ENCODE measurements around the gene TTC7B.

TTC7B gene

GRCh38 chr14:90573385-90574105 lies 242.7 kb downstream of the TTC7B start:
- Mint-ChIP-seq H3K4me3 (no peak overlapping the region), H3K27ac (no peak overlapping the region), H3K9me3 (no peaks in the 10 kb centered on the region), H3K4me1 (ENCODE audit: low read depth) (no peaks in the 10 kb centered on the region), H3K27me3 (no peaks in the 10 kb centered on the region), H3K36me3 (ENCODE audit: low read depth) (no peaks in the 10 kb centered on the region)
- DNase-seq = no peak

- no peaks in the 10 kb centered on the region for H3K9me3 Mint-ChIP-seq
- no peaks in the 10 kb centered on the region for H3K36me3 Mint-ChIP-seq (ENCODE audit: low read depth)
- DNase-seq = no peak
- no peaks in the 10 kb centered on the region for H3K27me3 Mint-ChIP-seq
- H3K4me1 Mint-ChIP-seq (ENCODE audit: low read depth) = no peaks in the 10 kb centered on the region
- no peak overlapping the region for H3K4me3 Mint-ChIP-seq
- no peak overlapping the region for H3K27ac Mint-ChIP-seq
Measured at GRCh38 chr14:90572441-90573150, 243.6 kb downstream of the TTC7B start.

GRCh38 chr14:90571149-90571947 lies 244.9 kb downstream of the TTC7B start:
- H3K27me3 Mint-ChIP-seq = no peaks in the 10 kb centered on the region
- H3K4me1 Mint-ChIP-seq (ENCODE audit: low read depth) = no peaks in the 10 kb centered on the region
- no peak overlapping the region for H3K27ac Mint-ChIP-seq
- no peak overlapping the region for H3K4me3 Mint-ChIP-seq
- no peaks in the 10 kb centered on the region for H3K36me3 Mint-ChIP-seq (ENCODE audit: low read depth)
- DNase-seq = no peak
- H3K9me3 Mint-ChIP-seq = no peaks in the 10 kb centered on the region

- Mint-ChIP-seq H3K27ac (no peak overlapping the region), H3K4me3 (no peak overlapping the region), H3K9me3 (no peaks in the 10 kb centered on the region), H3K4me1 (ENCODE audit: low read depth) (no peaks in the 10 kb centered on the region), H3K36me3 (ENCODE audit: low read depth) (no peaks in the 10 kb centered on the region), H3K27me3 (no peaks in the 10 kb centered on the region)
- DNase-seq = no peak
Measured at GRCh38 chr14:90570461-90570860, 245.8 kb downstream of the TTC7B start.

- no peak for DNase-seq
- no peak overlapping the region for H3K4me3 Mint-ChIP-seq
- no peaks in the 10 kb centered on the region for H3K36me3 Mint-ChIP-seq (ENCODE audit: low read depth)
- H3K4me1 Mint-ChIP-seq (ENCODE audit: low read depth) = no peaks in the 10 kb centered on the region
- H3K27me3 Mint-ChIP-seq = no peaks in the 10 kb centered on the region
- no peak overlapping the region for H3K27ac Mint-ChIP-seq
- no peaks in the 10 kb centered on the region for H3K9me3 Mint-ChIP-seq
Measured at GRCh38 chr14:90569606-90570387, 246.4 kb downstream of the TTC7B start.

GRCh38 chr14:90569201-90569600 lies 247.0 kb downstream of the TTC7B start:
- Mint-ChIP-seq H3K4me1 (ENCODE audit: low read depth) (no peaks in the 10 kb centered on the region), H3K36me3 (ENCODE audit: low read depth) (no peaks in the 10 kb centered on the region), H3K27ac (no peak overlapping the region), H3K27me3 (no peaks in the 10 kb centered on the region), H3K9me3 (no peaks in the 10 kb centered on the region), H3K4me3 (no peak overlapping the region)
- DNase-seq = no peak

- H3K4me1 Mint-ChIP-seq (ENCODE audit: low read depth) = no peaks in the 10 kb centered on the region
- no peak for DNase-seq
- H3K27me3 Mint-ChIP-seq = no peaks in the 10 kb centered on the region
- peak overlapping the region; percentile 6 for H3K27ac Mint-ChIP-seq
- no peaks in the 10 kb centered on the region for H3K36me3 Mint-ChIP-seq (ENCODE audit: low read depth)
- no peak overlapping the region for H3K4me3 Mint-ChIP-seq
- no peaks in the 10 kb centered on the region for H3K9me3 Mint-ChIP-seq
Measured at GRCh38 chr14:90568405-90568804, 247.8 kb downstream of the TTC7B start.

- no peaks in the 10 kb centered on the region for H3K4me1 Mint-ChIP-seq (ENCODE audit: low read depth)
- no peaks in the 10 kb centered on the region for H3K36me3 Mint-ChIP-seq (ENCODE audit: low read depth)
- no peaks in the 10 kb centered on the region for H3K9me3 Mint-ChIP-seq
- no peak overlapping the region for H3K27ac Mint-ChIP-seq
- H3K27me3 Mint-ChIP-seq = no peaks in the 10 kb centered on the region
- DNase-seq = no peak
- H3K4me3 Mint-ChIP-seq = no peak overlapping the region
Measured at GRCh38 chr14:90567991-90568390, 248.2 kb downstream of the TTC7B start.

GRCh38 chr14:90567191-90567590 lies 249.0 kb downstream of the TTC7B start:
- no peak for DNase-seq
- no peak overlapping the region for H3K4me3 Mint-ChIP-seq
- no peaks in the 10 kb centered on the region for H3K4me1 Mint-ChIP-seq (ENCODE audit: low read depth)
- no peaks in the 10 kb centered on the region for H3K27me3 Mint-ChIP-seq
- no peaks in the 10 kb centered on the region for H3K9me3 Mint-ChIP-seq
- H3K36me3 Mint-ChIP-seq (ENCODE audit: low read depth) = no peaks in the 10 kb centered on the region
- H3K27ac Mint-ChIP-seq = no peak overlapping the region

- Mint-ChIP-seq H3K36me3 (ENCODE audit: low read depth) (no peaks in the 10 kb centered on the region), H3K4me3 (no peak overlapping the region), H3K4me1 (ENCODE audit: low read depth) (no peaks in the 10 kb centered on the region), H3K27ac (no peak overlapping the region), H3K9me3 (no peaks in the 10 kb centered on the region), H3K27me3 (no peaks in the 10 kb centered on the region)
- no peak for DNase-seq
Measured at GRCh38 chr14:90566481-90566880, 249.7 kb downstream of the TTC7B start.

- Mint-ChIP-seq H3K27me3 (no peaks in the 10 kb centered on the region), H3K36me3 (ENCODE audit: low read depth) (no peaks in the 10 kb centered on the region), H3K4me3 (no peak overlapping the region), H3K9me3 (no peaks in the 10 kb centered on the region), H3K4me1 (ENCODE audit: low read depth) (no peaks in the 10 kb centered on the region), H3K27ac (no peak overlapping the region)
- no peak for DNase-seq
Measured at GRCh38 chr14:90564496-90564895, 251.7 kb downstream of the TTC7B start.

- Mint-ChIP-seq H3K4me3 (no peak overlapping the region), H3K27me3 (no peaks in the 10 kb centered on the region), H3K36me3 (ENCODE audit: low read depth) (no peaks in the 10 kb centered on the region), H3K27ac (no peak overlapping the region), H3K4me1 (ENCODE audit: low read depth) (no peaks in the 10 kb centered on the region), H3K9me3 (no peaks in the 10 kb centered on the region)
- no peak for DNase-seq
Measured at GRCh38 chr14:90562652-90563051, 253.6 kb downstream of the TTC7B start.

- Mint-ChIP-seq H3K4me3 (no peak overlapping the region), H3K27me3 (no peaks in the 10 kb centered on the region), H3K27ac (no peak overlapping the region), H3K9me3 (no peaks in the 10 kb centered on the region), H3K36me3 (ENCODE audit: low read depth) (no peaks in the 10 kb centered on the region), H3K4me1 (ENCODE audit: low read depth) (no peaks in the 10 kb centered on the region)
- no peak for DNase-seq
Measured at GRCh38 chr14:90561920-90562319, 254.3 kb downstream of the TTC7B start.

- no peaks in the 10 kb centered on the region for H3K9me3 Mint-ChIP-seq
- no peaks in the 10 kb centered on the region for H3K27me3 Mint-ChIP-seq
- H3K36me3 Mint-ChIP-seq (ENCODE audit: low read depth) = no peaks in the 10 kb centered on the region
- no peak overlapping the region for H3K27ac Mint-ChIP-seq
- H3K4me1 Mint-ChIP-seq (ENCODE audit: low read depth) = no peaks in the 10 kb centered on the region
- H3K4me3 Mint-ChIP-seq = no peak overlapping the region
- DNase-seq = no peak
Measured at GRCh38 chr14:90560991-90561390, 255.2 kb downstream of the TTC7B start.

Data from activated T-cell treated with anti-CD3 and anti-CD28 coated beads, Interleukin-2, amount 50 U/mL, for 24 hours (primary cell).